ENCODE results near the gene JAK3. TPM values are rescaled to one million over a fixed set of nuclear protein-coding genes. Genes with fewer than 3 reads are reported as not detected.

JAK3 gene
- total and polyA plus RNA-seq, 2 donors (not counting 3 experiments of a cell fraction or from before 2014, with no cell fraction given), result 3.1 to 3.8 TPM

DNA sequence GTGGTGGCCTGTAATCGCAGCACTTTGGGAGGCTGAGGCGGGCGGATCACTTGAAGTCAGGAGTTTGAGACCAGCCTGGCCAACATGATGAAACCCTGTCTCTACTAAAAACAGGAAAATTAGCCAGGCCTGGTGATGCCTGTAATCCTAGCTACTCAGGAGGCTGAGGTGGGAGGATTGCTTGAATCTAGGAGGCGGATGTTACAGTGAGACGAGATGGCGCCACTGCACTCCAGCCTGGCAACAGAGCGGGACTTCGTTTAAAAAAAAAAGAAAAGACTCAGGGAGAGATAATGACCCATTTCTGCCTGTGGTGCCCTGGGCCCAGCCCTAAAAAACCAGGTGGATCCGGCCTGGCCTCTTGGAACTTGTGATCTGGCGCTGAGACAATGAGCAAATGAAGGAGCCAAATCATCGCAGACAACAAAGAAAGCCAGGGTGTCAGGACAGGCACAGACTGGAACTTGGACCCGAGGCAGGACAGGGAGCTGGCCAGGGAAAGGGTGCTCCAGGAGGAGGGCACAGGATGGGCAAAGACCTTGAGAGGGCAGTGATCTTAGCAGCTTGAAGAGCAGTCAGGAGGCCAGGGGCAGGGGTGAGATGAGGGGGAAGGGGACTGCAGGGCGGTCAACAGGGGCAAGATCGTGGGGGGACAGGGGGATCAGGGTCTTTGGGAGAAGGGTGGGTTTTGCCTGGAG is 962 bp upstream of the JAK3 start:
- ChIA-PET CTCF (interaction anchor here (0.8 to 1.9 kb wide), 4 partner anchors 10 to 431 kb away, joined by 3 to 13 read pairs (median 4); partner anchors contain the start of gene RPL18A), POLR2A (interaction anchor here (1.6 kb wide), 1 partner anchor 11 kb away, joined by 4 read pairs; the partner anchor contains the start of gene RPL18A)
- Histone ChIP-seq H2AFZ (ENCODE audit: low read depth, low read length) (no peak overlapping the region), H3K36me3 (ENCODE audit: control insufficient read depth in 2 of 2, extremely low read depth in 1 of 2, insufficient read depth in 2 of 2, low read length in 2 of 2) (no peaks in the 10 kb centered on the region), H3K27me3 (ENCODE audit: control insufficient read depth in 2 of 2, insufficient read depth in 2 of 2, low read length in 2 of 2) (no peaks in the 10 kb centered on the region), H3K4me1 (ENCODE audit: control insufficient read depth, extremely low read depth, insufficient read depth, low read length) (no peaks in the 10 kb centered on the region), H3K9me3 (replicated peaks; ENCODE audit: control insufficient read depth, insufficient read depth, low read length) (no peaks in the 10 kb centered on the region), H3K79me2 (ENCODE audit: control insufficient read depth, insufficient read depth, low read length) (no peaks in the 10 kb centered on the region), H4K20me1 (replicated peaks; ENCODE audit: control insufficient read depth, extremely low read depth, insufficient read depth, low read length) (no peaks in the 10 kb centered on the region), H3K9me1 (replicated peaks; ENCODE audit: control insufficient read depth, extremely low read depth, insufficient read depth, low read length) (no peaks in the 10 kb centered on the region), H3K4me2 (ENCODE audit: insufficient read depth, low read length) (no peak overlapping the region), H3K4me3 (replicated peaks in 1 of 3; ENCODE audit: insufficient read depth in 1 of 3, low read depth in 1 of 3, low read length in 3 of 3) (no peak overlapping the region), H3K9ac (replicated peaks; ENCODE audit: extremely low read depth, insufficient read depth, low read length) (no peak overlapping the region), H3K27ac (ENCODE audit: insufficient read depth, low read depth, low read length) (no peak overlapping the region)
- no TSS peak for BruUV-seq (replicated peaks)
- FAIRE-seq, result no peak
- intact Hi-C loops (cut with micrococcal nuclease), result no loop called here
- TF ChIP-seq, protein P1, sequence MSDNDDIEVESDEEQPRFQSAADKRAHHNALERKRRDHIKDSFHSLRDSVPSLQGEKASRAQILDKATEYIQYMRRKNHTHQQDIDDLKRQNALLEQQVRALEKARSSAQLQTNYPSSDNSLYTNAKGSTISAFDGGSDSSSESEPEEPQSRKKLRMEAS (IDR thresholded peaks at IDR 0.05; ENCODE audit: insufficient read depth, insufficient read length), result no peak
- no peak for TF ChIP-seq EZH2 (IDR thresholded peaks at IDR 0.05; ENCODE audit: borderline replicate concordance, low read depth, low read length, severe bottlenecking)
- TF ChIP-seq FOS (IDR thresholded peaks at IDR 0.05; ENCODE audit: borderline replicate concordance, insufficient read depth, low read length), result no peak
- TF ChIP-seq GATA2 (IDR thresholded peaks at IDR 0.05; ENCODE audit: insufficient read depth, insufficient read length, low read depth, low read length), result no peak
- TF ChIP-seq, protein P2, sequence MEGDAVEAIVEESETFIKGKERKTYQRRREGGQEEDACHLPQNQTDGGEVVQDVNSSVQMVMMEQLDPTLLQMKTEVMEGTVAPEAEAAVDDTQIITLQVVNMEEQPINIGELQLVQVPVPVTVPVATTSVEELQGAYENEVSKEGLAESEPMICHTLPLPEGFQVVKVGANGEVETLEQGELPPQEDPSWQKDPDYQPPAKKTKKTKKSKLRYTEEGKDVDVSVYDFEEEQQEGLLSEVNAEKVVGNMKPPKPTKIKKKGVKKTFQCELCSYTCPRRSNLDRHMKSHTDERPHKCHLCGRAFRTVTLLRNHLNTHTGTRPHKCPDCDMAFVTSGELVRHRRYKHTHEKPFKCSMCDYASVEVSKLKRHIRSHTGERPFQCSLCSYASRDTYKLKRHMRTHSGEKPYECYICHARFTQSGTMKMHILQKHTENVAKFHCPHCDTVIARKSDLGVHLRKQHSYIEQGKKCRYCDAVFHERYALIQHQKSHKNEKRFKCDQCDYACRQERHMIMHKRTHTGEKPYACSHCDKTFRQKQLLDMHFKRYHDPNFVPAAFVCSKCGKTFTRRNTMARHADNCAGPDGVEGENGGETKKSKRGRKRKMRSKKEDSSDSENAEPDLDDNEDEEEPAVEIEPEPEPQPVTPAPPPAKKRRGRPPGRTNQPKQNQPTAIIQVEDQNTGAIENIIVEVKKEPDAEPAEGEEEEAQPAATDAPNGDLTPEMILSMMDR (IDR thresholded peaks at IDR 0.05; ENCODE audit: extremely low read depth in 1 of 2, insufficient read depth in 1 of 2, low read depth in 1 of 2, low read length in 2 of 2), result no peak
- TF ChIP-seq JUN (IDR thresholded peaks at IDR 0.05; ENCODE audit: borderline replicate concordance, insufficient read depth, insufficient read length, low read depth), result no peak
- TF ChIP-seq POLR2A (IDR thresholded peaks at IDR 0.05; ENCODE audit: low read depth, low read length), result no peak
- no peak for TF ChIP-seq POLR2AphosphoS5 (IDR thresholded peaks at IDR 0.05; ENCODE audit: insufficient read depth, low read depth, low read length)
- no peak for TF ChIP-seq MYC (IDR thresholded peaks at IDR 0.05; ENCODE audit: low read depth, low read length)
- dilution Hi-C loops (cut with MboI; ENCODE audit: extremely low pct_ligation_motif_present, low sequenced_read_pairs), result no loop called here
- no peak for DNase-seq (ENCODE audit: low read depth, low spot score)

Measured in endothelial cell of umbilical vein (primary cell).